Measurements from ENCODE around the gene CACNA2D1.

The CACNA2D1 gene

DNA sequence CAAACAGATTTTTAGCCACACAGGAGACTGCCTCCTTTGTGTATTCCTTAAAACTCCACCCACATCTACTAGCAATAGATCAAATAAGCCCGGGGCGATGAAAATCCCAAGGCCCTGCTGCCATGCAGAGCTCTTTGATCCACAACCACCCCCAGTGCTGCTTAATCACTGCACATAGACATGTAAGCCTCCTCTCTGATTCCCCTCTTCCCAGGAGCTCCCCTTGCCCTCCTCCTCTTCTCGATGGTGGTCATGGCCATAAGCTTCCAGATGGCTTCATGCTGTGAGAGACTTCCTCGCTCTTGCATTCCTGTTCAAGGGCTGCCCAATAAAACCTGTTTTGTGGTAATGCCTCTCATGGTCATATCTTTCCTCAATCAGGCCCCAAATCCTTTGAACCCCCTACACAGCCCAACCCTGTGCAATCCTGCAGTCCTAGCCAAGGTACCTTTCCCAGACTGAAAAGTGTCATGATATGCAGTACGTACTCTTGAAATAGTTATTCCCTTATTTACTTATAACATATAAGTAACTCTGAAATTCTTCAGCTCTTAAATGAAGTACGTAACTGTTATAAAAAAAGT, 158.5 kb downstream of the CACNA2D1 start:
- no peak overlapping the region for H3K4me3 ChIP-seq
- H3K27ac ChIP-seq: no peak overlapping the region
- TF ChIP-seq CTCF (IDR thresholded peaks at IDR 0.05): no peak
- no peak for DNase-seq (ENCODE audit: low spot score)

GRCh38 chr7:82275342-82275741, 168.2 kb downstream of the CACNA2D1 start:
- no peak overlapping the region for H3K27ac ChIP-seq
- H3K4me3 ChIP-seq: no peak overlapping the region
- no peak for DNase-seq (ENCODE audit: low spot score)
- TF ChIP-seq CTCF (IDR thresholded peaks at IDR 0.05): no peak

- no peak for TF ChIP-seq CTCF (IDR thresholded peaks at IDR 0.05)
- H3K4me3 ChIP-seq: no peak overlapping the region
- no peak for DNase-seq (ENCODE audit: low spot score)
- H3K27ac ChIP-seq: no peak overlapping the region
Observed at GRCh38 chr7:82274681-82275080, 168.9 kb downstream of the CACNA2D1 start.

GRCh38 chr7:82273886-82274285, 169.7 kb downstream of the CACNA2D1 start:
- H3K4me3 ChIP-seq: no peak overlapping the region
- DNase-seq (ENCODE audit: low spot score): no peak
- no peak for TF ChIP-seq CTCF (IDR thresholded peaks at IDR 0.05)
- H3K27ac ChIP-seq: no peak overlapping the region

GRCh38 chr7:82270870-82271269, 172.7 kb downstream of the CACNA2D1 start:
- DNase-seq (ENCODE audit: low spot score): no peak
- Histone ChIP-seq H3K27ac (no peak overlapping the region), H3K4me3 (no peak overlapping the region)
- TF ChIP-seq CTCF (IDR thresholded peaks at IDR 0.05): no peak

DNA sequence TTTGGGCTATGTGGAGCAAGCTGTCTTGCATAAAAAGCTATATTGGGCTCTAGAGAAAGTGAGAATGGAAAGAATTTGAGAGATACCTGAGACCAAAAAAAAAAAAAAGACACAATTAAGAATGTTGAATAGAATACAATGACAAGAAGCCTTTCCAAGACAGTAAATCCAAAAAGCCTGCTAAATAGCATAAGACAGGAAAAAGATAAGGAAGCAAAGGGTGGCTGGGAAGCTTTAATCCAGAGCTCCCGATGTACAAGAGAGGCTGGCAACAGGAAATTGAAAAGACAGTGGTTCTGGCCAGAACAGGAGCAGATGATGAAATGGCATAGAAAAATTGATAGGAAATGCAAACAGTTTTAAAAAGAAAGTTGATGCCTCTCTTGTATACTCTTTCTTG, 174.9 kb downstream of the CACNA2D1 start:
- no peak overlapping the region for H3K4me3 ChIP-seq
- no peak for TF ChIP-seq CTCF (IDR thresholded peaks at IDR 0.05)
- no peak for DNase-seq (ENCODE audit: low spot score)

DNA sequence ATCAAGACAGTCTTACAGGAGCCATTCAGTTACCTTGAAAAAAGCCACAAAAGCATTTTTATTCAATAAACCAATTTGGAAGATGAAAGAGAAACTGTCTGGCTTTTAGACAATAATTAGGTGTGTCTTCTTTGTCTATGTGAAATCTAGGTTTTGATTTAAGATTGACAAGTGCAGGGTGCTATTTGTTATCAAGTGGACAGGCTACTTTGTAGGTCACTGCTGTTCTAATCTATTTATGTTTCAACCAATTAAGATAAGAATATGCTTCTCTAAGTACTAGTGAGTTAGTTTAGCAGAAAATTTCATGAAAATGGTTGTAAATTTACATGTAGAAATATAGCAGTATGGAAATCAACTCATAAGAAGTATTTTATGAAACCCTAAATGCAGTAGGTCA, 177.5 kb downstream of the CACNA2D1 start:
- no peak for TF ChIP-seq CTCF (IDR thresholded peaks at IDR 0.05)
- Histone ChIP-seq H3K27ac (no peak overlapping the region), H3K4me3 (no peak overlapping the region)
- no peak for DNase-seq (ENCODE audit: low spot score)

More for the DNA sequence above, 174.9 kb downstream of the CACNA2D1 start:
- no peak overlapping the region for H3K27ac ChIP-seq

Data from coronary artery (tissue), 2 donors.